ENCODE results near the gene DBNL. TPM values are rescaled to one million over a fixed set of nuclear protein-coding genes. Genes with fewer than 3 reads are reported as not detected.

Gene DBNL
- total RNA-seq, 1 donor from 2014 or later, result 33.1 TPM

- H3K27me3 ChIP-seq (ENCODE audit: low read depth), result no peaks in the 10 kb centered on the region
- TF ChIP-seq CTCF (IDR thresholded peaks at IDR 0.05; ENCODE audit: borderline replicate concordance), result no peak
- H3K27ac ChIP-seq (replicated peaks), result peak overlapping the region; percentile 93
- peaks cover 44% of the 10 kb centered on the region for H3K36me3 ChIP-seq
- peaks cover 59% of the 10 kb centered on the region for H3K4me1 ChIP-seq
- DNase-seq, result peak; percentile 17
- intact Hi-C loops (cut with micrococcal nuclease), result no loop called here
- peak overlapping the region; percentile 75 for H3K4me3 ChIP-seq
- no peaks in the 10 kb centered on the region for H3K9me3 ChIP-seq (replicated peaks)
These were observed 36.8 kb downstream of the DBNL start for GRCh38 chr7:44081266-44081748.

- peak; percentile 99 for DNase-seq
- Histone ChIP-seq H3K9me3 (replicated peaks) (no peaks in the 10 kb centered on the region), H3K36me3 (peaks cover 30% of the 10 kb centered on the region), H3K27me3 (ENCODE audit: low read depth) (no peaks in the 10 kb centered on the region), H3K4me3 (peak overlapping the region; percentile 75), H3K4me1 (peaks cover 51% of the 10 kb centered on the region), H3K27ac (replicated peaks) (peak overlapping the region; percentile 93)
- TF ChIP-seq CTCF (IDR thresholded peaks at IDR 0.05; ENCODE audit: borderline replicate concordance), result no peak
- intact Hi-C loops (cut with micrococcal nuclease), result no loop called here
These were observed 38.2 kb downstream of the DBNL start for GRCh38 chr7:44082541-44083207.

GRCh38 chr7:44083796-44084195, 39.3 kb downstream of the DBNL start:
- H3K4me3 ChIP-seq, result no peak overlapping the region
- no peaks in the 10 kb centered on the region for H3K9me3 ChIP-seq (replicated peaks)
- H3K27ac ChIP-seq (replicated peaks), result no peak overlapping the region
- no peaks in the 10 kb centered on the region for H3K27me3 ChIP-seq (ENCODE audit: low read depth)
- H3K36me3 ChIP-seq, result peaks cover 20% of the 10 kb centered on the region
- DNase-seq, result no peak
- peaks cover 53% of the 10 kb centered on the region for H3K4me1 ChIP-seq
- no peak for TF ChIP-seq CTCF (IDR thresholded peaks at IDR 0.05; ENCODE audit: borderline replicate concordance)
- intact Hi-C loops (cut with micrococcal nuclease), result no loop called here

GRCh38 chr7:44084701-44085100, 40.2 kb downstream of the DBNL start:
- H3K27me3 ChIP-seq (ENCODE audit: low read depth), result no peaks in the 10 kb centered on the region
- no peak overlapping the region for H3K4me3 ChIP-seq
- H3K9me3 ChIP-seq (replicated peaks), result no peaks in the 10 kb centered on the region
- peaks cover 11% of the 10 kb centered on the region for H3K36me3 ChIP-seq
- H3K27ac ChIP-seq (replicated peaks), result no peak overlapping the region
- intact Hi-C loops (cut with micrococcal nuclease), result no loop called here
- DNase-seq, result no peak
- TF ChIP-seq CTCF (IDR thresholded peaks at IDR 0.05; ENCODE audit: borderline replicate concordance), result no peak
- H3K4me1 ChIP-seq, result peaks cover 44% of the 10 kb centered on the region

GRCh38 chr7:44085546-44085945, 41.0 kb downstream of the DBNL start:
- no peak overlapping the region for H3K4me3 ChIP-seq
- intact Hi-C loops (cut with micrococcal nuclease), result no loop called here
- peaks cover 35% of the 10 kb centered on the region for H3K4me1 ChIP-seq
- H3K36me3 ChIP-seq, result peaks cover 2% of the 10 kb centered on the region
- H3K9me3 ChIP-seq (replicated peaks), result no peaks in the 10 kb centered on the region
- no peak overlapping the region for H3K27ac ChIP-seq (replicated peaks)
- peak; percentile 10 for DNase-seq
- no peaks in the 10 kb centered on the region for H3K27me3 ChIP-seq (ENCODE audit: low read depth)
- TF ChIP-seq CTCF (IDR thresholded peaks at IDR 0.05; ENCODE audit: borderline replicate concordance), result no peak
